ENCODE measurements around the gene BTNL2.

GRCh38 chr6:32436995-32437836, 30.2 kb upstream of the BTNL2 start:
- no peak for TF ChIP-seq CTCF (IDR thresholded peaks at IDR 0.05)
- peak in 1 of 2 donors; percentile 43 for TF ChIP-seq POLR2A (IDR thresholded peaks at IDR 0.05)
